ENCODE data around the gene CXCL13.
"Not testable (repeated sequence)": the region's sequence is repeated elsewhere in the genome, so short reads cannot be mapped to it uniquely, and the experiment has no call there.

The CXCL13 gene

GRCh38 chr4:77613267-77613666, 7.6 kb downstream of the CXCL13 start:
- DNase-seq = no peak

GRCh38 chr4:77615153-77615552, 9.5 kb downstream of the CXCL13 start:
- no peak for DNase-seq

- DNase-seq = no peak
Measured at GRCh38 chr4:77617203-77617602, 11.6 kb downstream of the CXCL13 start.

GRCh38 chr4:77618383-77619241, 13.0 kb downstream of the CXCL13 start:
- peak; percentile 68 for DNase-seq

DNA sequence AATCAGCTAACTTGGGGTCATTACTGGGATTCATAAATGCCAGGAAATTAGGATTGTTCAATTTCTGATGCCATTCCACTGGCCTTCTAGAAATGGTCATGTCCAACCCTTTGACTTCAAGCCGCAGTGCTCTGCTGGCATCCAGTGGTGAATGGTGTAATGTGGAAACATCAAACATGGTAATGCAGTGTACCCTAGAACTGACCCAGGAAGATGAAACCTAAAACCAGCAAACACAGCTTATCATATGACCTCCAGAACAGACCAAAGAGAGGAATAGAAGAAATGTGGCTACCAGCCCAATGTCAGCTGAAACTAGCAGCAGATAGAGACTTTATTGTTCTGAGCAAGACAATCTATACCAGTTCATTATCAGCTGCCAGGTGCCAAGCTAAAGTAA, 13.8 kb downstream of the CXCL13 start:
- DNase-seq = no peak

DNA sequence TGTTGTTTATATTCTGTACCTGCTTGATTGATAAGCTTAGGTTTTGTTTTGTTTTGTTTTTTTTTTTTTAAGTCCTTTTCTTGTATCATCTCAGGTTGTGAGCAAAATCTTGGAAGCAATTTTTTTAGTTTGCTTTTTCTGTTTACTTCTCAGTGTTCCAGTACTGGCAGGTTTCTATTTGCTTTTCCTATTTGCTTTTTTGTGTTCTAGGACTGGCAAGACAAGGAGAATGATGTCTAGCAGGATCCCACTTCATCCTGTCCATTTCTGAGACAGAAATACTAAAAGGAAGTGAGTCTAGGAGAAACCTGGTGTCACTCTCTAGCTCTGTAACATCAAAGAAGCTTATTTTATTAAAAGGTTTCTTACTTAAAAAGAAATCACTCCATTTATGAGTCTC, 15.6 kb downstream of the CXCL13 start:
- DNase-seq = no peak

DNA sequence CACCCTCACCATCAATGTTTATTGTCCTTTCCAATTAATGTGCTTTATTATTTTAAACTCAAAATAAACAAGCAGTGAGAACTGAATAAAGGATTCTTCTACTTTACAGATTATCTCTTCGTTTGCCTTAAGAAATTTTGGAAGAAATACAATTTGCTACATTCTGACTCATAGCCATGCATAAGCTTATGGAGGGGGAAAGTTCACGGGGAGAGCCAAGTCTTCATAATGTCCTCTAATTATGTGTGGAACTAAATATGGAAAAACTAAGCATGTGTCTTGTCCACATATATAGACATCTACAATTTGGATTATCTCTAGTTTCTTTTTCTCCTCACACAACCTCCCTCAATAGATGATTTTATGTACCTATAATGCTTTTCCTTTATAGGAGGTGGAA, 17.5 kb downstream of the CXCL13 start:
- DNase-seq = no peak

GRCh38 chr4:77624213-77624612, 18.6 kb downstream of the CXCL13 start:
- DNase-seq = no peak

DNA sequence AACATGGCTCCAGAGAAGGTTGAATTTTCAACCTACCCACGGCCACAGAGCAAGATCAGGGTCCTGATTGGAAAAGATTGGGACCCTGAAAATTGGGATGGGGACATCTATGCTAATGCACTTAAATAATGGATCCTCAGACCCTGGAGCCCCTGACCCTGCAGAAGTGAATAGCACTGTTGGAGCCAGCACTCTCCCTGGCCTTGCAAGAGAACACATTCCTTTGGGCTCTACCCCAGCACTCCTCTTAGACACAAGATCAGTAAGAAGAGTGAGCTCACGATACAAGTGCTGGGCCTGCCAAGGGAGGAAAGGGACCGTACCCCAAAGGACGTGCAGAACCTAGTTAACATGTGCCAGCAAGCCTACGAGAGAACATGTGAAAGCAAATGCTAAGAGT, 19.9 kb downstream of the CXCL13 start:
- no peak for DNase-seq

- DNase-seq = no peak
Measured at GRCh38 chr4:77629885-77630284, 24.3 kb downstream of the CXCL13 start.

DNA sequence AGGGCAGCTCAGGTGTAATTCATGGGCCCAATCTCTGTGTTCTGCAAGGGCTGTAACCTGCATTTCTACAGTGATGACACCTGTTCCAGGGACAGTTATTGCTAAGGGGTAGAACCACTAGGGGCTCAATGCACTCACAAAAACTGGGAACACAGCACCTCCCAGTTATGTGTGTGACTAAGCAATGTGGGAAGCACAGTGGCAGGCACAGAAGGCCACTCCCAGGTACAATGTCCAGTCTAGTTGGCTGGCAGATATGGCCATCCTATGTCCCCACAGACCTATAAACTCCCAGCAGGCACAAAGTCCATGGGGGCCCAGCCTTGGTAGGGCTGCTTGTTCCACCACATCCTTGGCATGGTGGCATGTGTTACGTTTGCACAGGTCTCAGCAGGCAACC, 25.7 kb downstream of the CXCL13 start:
- DNase-seq = no peak

GRCh38 chr4:77634132-77634785, 28.6 kb downstream of the CXCL13 start:
- no peak for DNase-seq

- no peak for DNase-seq
Measured at GRCh38 chr4:77635246-77635645, 29.6 kb downstream of the CXCL13 start.

DNA sequence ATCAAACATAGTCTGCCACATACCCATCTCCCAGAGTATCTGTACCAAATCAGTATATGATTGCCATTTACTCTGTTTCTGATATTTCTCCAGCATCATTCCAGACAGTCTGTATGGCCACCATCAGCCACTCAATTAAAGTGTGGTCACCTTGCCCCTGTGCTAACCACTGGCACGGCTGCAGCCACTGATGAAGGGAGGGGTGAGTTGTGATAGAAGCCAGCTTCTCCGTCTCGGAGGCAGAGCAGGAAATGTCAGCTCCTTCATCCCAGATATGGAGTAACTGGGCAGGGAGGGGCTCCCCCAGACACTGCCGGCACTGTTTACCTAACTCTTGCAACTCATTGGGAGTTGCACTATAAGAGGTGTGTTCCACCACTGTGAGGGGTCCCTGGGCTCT, 30.3 kb downstream of the CXCL13 start:
- no peak for DNase-seq

GRCh38 chr4:77636902-77637301, 31.3 kb downstream of the CXCL13 start:
- DNase-seq = no peak

GRCh38 chr4:77644069-77644468, 38.4 kb downstream of the CXCL13 start:
- DNase-seq = not testable (repeated sequence)

GRCh38 chr4:77650787-77651186, 45.2 kb downstream of the CXCL13 start:
- DNase-seq = no peak

- no peak for DNase-seq
Measured at GRCh38 chr4:77651820-77652219, 46.2 kb downstream of the CXCL13 start.

- no peak for DNase-seq
Measured at GRCh38 chr4:77652237-77652897, 46.7 kb downstream of the CXCL13 start.

GRCh38 chr4:77653162-77653758, 47.6 kb downstream of the CXCL13 start:
- DNase-seq = no peak

DNA sequence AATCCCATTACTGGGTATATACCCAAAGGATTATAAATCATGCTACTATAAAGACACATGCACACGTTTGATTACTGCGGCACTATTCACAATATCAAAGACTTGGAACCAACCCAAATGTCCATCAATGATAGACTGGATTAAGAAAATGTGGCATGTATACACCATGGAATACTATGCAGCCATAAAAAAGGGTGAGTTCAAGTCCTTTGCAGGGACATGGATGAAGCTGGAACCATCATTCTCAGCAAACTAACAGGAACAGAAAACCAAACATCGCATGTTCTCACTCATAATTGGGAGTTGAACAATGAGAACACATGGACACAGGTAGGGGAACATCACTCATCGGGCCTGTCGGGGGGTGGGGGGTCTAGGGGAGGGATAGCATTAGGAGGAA, 54.7 kb downstream of the CXCL13 start:
- not testable (repeated sequence) for DNase-seq

Measured in CD4-positive, alpha-beta T cell treated with Interleukin-4 for 4 hours (primary cell).